Smooth muscle cell of trachea (primary cell): ENCODE data around the gene CNMD. TPM values are rescaled to one million over a fixed set of nuclear protein-coding genes. Genes with fewer than 3 reads are reported as not detected.

Source experiments
- total RNA-seq: library from RNA; depleted of rRNA; stranded (reverse); fragments of >200 nt; gene quantifications from 2 replicates; pipeline ENCODE4 v1.2.1, GENCODE V29; 2014

Gene CNMD
- not detected in 2 replicates for total RNA-seq

DNA sequence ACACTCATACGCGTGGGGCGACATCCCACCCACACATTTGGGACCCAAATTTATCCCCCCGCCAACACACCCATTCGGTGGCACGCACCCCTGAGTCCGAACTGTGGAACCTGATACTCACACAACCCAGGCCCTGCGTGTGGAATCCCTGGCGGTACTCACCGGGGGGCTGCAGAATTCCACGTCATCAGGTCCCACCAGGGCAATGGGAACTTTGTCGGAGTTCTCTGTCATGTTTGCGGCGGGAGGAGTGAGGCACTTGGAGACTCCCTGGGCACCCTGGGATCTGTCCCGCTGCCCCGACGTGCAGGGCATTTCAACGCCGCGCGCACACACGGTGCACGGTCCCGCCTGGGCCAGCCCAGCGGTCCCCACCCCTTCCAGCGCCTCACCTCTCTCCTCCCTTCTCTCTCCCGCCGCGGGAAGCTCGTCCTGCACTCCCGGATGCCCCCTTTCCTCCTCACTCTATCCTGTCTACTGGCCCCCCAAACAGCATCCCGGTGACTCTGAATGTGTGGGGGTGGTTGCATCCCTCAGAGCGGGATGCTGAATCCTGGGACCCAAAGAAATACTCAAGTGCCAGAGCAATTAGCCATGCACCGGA, at the start of gene CNMD:
Gene CNMD, minus strand, starts transcription at position 353 of the 604 bp plus-strand sequence. Its CDS starts 119 bp downstream, at position 234.

Other genes starting within 250 kb of the CNMD start
- gene HNRNPA1L2, start 97.4 kb downstream of the CNMD start, total RNA-seq: 2.0 and 4.9 TPM in 2 replicates
- 59.9 and 64.0 TPM in 2 replicates for gene SUGT1, start 87.0 kb downstream of the CNMD start, total RNA-seq
- not detected in 2 replicates for gene PCDH8, start 108.8 kb upstream of the CNMD start, total RNA-seq